Measurements from ENCODE around the gene SLC17A9. TPM values are rescaled to one million over a fixed set of nuclear protein-coding genes. Genes with fewer than 3 reads are reported as not detected.

Gene SLC17A9
- total RNA-seq, 1 donor from 2014 or later = 19.5 TPM

DNA sequence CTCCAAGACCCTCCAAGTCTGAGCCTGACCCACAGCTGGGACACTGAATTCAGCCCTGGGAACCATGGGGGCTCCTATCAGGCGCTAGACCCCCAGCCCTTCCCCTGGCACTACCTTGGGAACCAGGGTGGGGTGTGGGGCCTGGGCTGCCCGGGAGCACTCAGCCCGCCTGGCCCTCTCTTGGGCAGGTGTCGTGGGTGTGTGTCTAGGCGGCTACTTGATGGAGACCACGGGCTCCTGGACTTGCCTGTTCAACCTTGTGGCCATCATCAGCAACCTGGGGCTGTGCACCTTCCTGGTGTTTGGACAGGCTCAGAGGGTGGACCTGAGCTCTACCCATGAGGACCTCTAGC, 14.6 kb downstream of the SLC17A9 start:
- TF ChIP-seq, protein P1, sequence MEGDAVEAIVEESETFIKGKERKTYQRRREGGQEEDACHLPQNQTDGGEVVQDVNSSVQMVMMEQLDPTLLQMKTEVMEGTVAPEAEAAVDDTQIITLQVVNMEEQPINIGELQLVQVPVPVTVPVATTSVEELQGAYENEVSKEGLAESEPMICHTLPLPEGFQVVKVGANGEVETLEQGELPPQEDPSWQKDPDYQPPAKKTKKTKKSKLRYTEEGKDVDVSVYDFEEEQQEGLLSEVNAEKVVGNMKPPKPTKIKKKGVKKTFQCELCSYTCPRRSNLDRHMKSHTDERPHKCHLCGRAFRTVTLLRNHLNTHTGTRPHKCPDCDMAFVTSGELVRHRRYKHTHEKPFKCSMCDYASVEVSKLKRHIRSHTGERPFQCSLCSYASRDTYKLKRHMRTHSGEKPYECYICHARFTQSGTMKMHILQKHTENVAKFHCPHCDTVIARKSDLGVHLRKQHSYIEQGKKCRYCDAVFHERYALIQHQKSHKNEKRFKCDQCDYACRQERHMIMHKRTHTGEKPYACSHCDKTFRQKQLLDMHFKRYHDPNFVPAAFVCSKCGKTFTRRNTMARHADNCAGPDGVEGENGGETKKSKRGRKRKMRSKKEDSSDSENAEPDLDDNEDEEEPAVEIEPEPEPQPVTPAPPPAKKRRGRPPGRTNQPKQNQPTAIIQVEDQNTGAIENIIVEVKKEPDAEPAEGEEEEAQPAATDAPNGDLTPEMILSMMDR (conservative IDR thresholded peaks at IDR 0.05; ENCODE audit: low read depth, low read length) = no peak
- H3K4me3 ChIP-seq (ENCODE audit: low read depth, low read length) = no peak overlapping the region

DNA sequence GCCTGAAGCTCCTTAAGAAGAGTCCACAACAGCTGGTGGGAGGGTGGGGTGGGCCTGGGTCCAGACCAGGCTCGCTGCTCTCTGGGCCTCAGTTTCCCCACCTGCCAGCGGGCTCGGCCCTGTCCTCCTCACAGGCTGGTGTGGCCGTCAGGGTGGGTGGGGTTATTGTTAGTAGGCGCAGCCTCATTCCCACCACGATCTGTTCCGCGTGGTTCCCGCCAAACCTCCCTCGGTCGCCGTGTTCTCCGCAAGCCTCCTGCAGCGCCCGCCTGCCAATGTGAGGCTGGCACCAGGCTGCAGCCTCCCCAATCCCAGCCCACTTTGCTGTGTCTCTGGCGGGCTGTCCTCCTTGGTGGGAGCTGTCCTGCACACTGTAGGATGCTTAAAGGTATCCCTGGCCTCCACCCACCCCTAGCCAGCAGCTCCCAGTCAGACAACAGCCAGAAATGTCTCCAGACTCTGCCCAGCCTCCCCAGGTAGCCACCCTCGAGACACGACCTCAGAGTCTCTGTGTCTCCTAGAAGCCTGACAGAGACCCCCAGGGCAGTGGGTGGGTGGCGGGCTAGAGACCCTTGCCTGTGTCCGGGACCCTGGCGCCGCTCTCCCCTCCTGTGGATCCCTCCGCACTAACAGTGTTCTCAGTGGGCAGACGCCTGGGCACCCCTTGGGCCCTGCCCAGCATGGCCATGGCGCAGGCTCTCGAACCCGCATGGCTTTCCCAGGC, 15.3 kb downstream of the SLC17A9 start:
- TF ChIP-seq, protein P1 (conservative IDR thresholded peaks at IDR 0.05; ENCODE audit: low read depth, low read length) = no peak
- DNase-seq (ENCODE audit: low read depth) = no peak
- H3K4me3 ChIP-seq (ENCODE audit: low read depth, low read length) = no peak overlapping the region

More for the DNA sequence above, 14.6 kb downstream of the SLC17A9 start:
- DNase-seq (ENCODE audit: low read depth) = no peak

- DNase-seq (ENCODE audit: low read depth) = no peak
- H3K4me3 ChIP-seq (ENCODE audit: low read depth, low read length) = no peak overlapping the region
- TF ChIP-seq, protein P1 (conservative IDR thresholded peaks at IDR 0.05; ENCODE audit: low read depth, low read length) = no peak
These were observed 16.1 kb downstream of the SLC17A9 start for GRCh38 chr20:62968378-62969178.

GRCh38 chr20:62969179-62969760, 16.8 kb downstream of the SLC17A9 start:
- no peak overlapping the region for H3K4me3 ChIP-seq (ENCODE audit: low read depth, low read length)
- TF ChIP-seq, protein P1 (conservative IDR thresholded peaks at IDR 0.05; ENCODE audit: low read depth, low read length) = no peak
- no peak for DNase-seq (ENCODE audit: low read depth)

- no peak overlapping the region for H3K4me3 ChIP-seq (ENCODE audit: low read depth, low read length)
- TF ChIP-seq, protein P1 (conservative IDR thresholded peaks at IDR 0.05; ENCODE audit: low read depth, low read length) = no peak
- DNase-seq (ENCODE audit: low read depth) = no peak
These were observed 17.4 kb downstream of the SLC17A9 start for GRCh38 chr20:62969939-62970306.

DNA sequence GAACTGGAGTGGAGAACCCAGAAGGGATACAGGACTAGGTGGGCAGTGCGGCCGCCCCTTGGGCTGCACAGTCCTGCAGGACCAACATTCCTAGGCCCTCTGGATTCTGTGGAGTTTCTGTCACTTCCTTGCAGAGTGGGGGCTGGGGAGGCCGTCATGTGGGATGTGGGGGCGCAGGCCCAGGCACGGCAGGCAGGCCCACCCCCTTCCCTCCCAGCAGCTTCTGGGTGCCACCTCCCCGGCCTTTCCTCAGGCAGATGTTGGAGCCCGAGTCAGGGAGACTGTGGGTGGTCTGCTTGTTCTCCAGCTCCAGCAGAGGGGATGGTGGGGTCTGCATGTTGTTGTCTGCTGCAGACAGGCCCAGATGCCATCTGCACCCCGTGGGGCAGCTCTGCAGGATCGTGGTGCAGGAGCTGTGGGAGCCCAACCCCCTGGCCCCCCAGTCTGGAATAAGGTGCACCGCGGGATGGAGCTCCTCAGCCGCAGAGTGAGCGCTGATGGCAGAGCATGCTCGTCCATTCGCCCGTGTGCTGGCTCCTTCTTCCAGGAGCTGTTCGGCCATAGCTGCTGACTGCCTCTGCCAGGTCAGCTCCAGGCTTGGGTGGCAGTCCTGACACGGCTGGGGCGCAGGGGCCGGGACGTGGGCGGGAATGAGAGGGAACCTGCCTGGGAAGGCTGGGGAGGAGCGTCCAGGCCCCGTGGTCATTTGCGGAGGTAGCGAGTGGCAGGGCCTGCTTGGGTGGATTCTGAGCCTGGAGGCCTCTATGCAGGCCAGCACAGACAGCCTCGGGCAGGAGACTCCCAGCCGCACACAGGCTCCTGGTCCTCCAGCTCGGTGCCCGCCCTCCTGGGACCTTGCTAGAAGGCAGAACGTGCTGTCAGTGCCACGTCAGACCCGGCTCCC, 18.1 kb downstream of the SLC17A9 start:
- no peak for DNase-seq (ENCODE audit: low read depth)
- TF ChIP-seq, protein P1 (conservative IDR thresholded peaks at IDR 0.05; ENCODE audit: low read depth, low read length) = no peak
- H3K4me3 ChIP-seq (ENCODE audit: low read depth, low read length) = no peak overlapping the region

Data from epithelial cell of proximal tubule (primary cell).